ENCODE measurements around the gene GTPBP3. TPM values are rescaled to one million over a fixed set of nuclear protein-coding genes. Genes with fewer than 3 reads are reported as not detected.

GTPBP3 gene
- total RNA-seq, 1 experiment from 2014 or later, result 35.3 TPM

GRCh38 chr19:17309198-17309964 is 28.0 kb upstream of the GTPBP3 start, which contains the start of gene DDA1:
DDA1 (plus strand) TSS chr19:17309563; CDS start chr19:17309655, 92 bp downstream.
- in situ Hi-C loops (cut with HindIII; ENCODE audit: low pct_unique_long_range_greater_than_20kb, low sequenced_read_pairs), result no loop called here
- ChIA-PET POLR2A (interaction anchor here (0.6 kb wide), 1 partner anchor 122 kb away, joined by 4 read pairs; no protein-coding TSS in a partner anchor), CTCF (interaction anchor here (0.5 to 0.8 kb wide), 2 partner anchors 28 to 34 kb away, joined by 4 to 11 read pairs; partner anchors contain the start of gene ANKLE1)
- Histone ChIP-seq H3K4me3 (ENCODE audit: low read depth in 2 of 2, low read length in 2 of 2) (peak within 1 kb of the TSS; percentile 81 to 91), H3K36me3 (ENCODE audit: control insufficient read depth, insufficient read depth, low read length) (peaks cover 7% of the 10 kb centered on the region), H3K27me3 (ENCODE audit: control insufficient read depth, insufficient read depth, low read length) (no peaks in the 10 kb centered on the region), H3K4me1 (ENCODE audit: control insufficient read depth, insufficient read depth, low read length) (peaks cover 35% of the 10 kb centered on the region), H3K9me3 (ENCODE audit: control insufficient read depth, insufficient read depth, low read depth, low read length) (no peaks in the 10 kb centered on the region), H3K27ac (ENCODE audit: low read length) (peak within 1 kb of the TSS; percentile 92)
- TF ChIP-seq REST (IDR thresholded peaks at IDR 0.05; ENCODE audit: insufficient read depth in 1 of 2, low read depth in 2 of 2, low read length in 1 of 2) (no peak), POLR2AphosphoS5 (IDR thresholded peaks at IDR 0.05; ENCODE audit: low read depth, low read length) (peak; percentile 60), SIN3A (IDR thresholded peaks at IDR 0.05; ENCODE audit: borderline replicate concordance, insufficient read depth, low read depth, low read length) (peak; percentile 52; the same call in 1 of the 2 replicates), TCF7L2 (IDR thresholded peaks at IDR 0.05; ENCODE audit: low read depth, low read length) (0 out of 2 replicates have a peak, but pooled peaks have one; percentile 47)
- TSS peak; percentile 76 for BruUV-seq (replicated peaks)
- ATAC-seq, result peak; percentile 86
- intact Hi-C loops (cut with micrococcal nuclease; ENCODE audit: unreplicated experiment), result loop anchor here (10.0 kb wide), 1 partner anchor 1085 kb away; the partner anchor contains the start of gene LRRC25
- DNase-seq (ENCODE audit: low read depth, low spot score), result peak; percentile 98

- in situ Hi-C loops (cut with HindIII; ENCODE audit: low pct_unique_long_range_greater_than_20kb, low sequenced_read_pairs), result no loop called here
- H3K36me3 ChIP-seq (ENCODE audit: control insufficient read depth, insufficient read depth, low read length), result peaks cover 7% of the 10 kb centered on the region
- ChIA-PET CTCF (interaction anchor here (0.5 to 0.6 kb wide), 2 partner anchors 16 to 650 kb away, joined by 3 to 4 read pairs; no protein-coding TSS in a partner anchor), POLR2A (no interaction called here)
- intact Hi-C loops (cut with micrococcal nuclease; ENCODE audit: unreplicated experiment), result loop anchor here (10.0 kb wide), 1 partner anchor 1085 kb away; the partner anchor contains the start of gene LRRC25
- no peak for TF ChIP-seq TCF7L2 (IDR thresholded peaks at IDR 0.05; ENCODE audit: low read depth, low read length)
- peak; percentile 23; the same call in 1 of the 2 replicates for TF ChIP-seq SIN3A (IDR thresholded peaks at IDR 0.05; ENCODE audit: borderline replicate concordance, insufficient read depth, low read depth, low read length)
- ATAC-seq, result no peak
- H3K27ac ChIP-seq (ENCODE audit: low read length), result peak overlapping the region; percentile 92
- BruUV-seq (replicated peaks), result no TSS peak
- no peaks in the 10 kb centered on the region for H3K9me3 ChIP-seq (ENCODE audit: control insufficient read depth, insufficient read depth, low read depth, low read length)
- H3K4me1 ChIP-seq (ENCODE audit: control insufficient read depth, insufficient read depth, low read length), result peaks cover 29% of the 10 kb centered on the region
- H3K4me3 ChIP-seq (ENCODE audit: low read depth in 2 of 2, low read length in 2 of 2), result peak overlapping the region; percentile 81 to 91
- DNase-seq (ENCODE audit: low read depth, low spot score), result no peak
- no peaks in the 10 kb centered on the region for H3K27me3 ChIP-seq (ENCODE audit: control insufficient read depth, insufficient read depth, low read length)
Measured at GRCh38 chr19:17309965-17310461, 27.3 kb upstream of the GTPBP3 start.

- peaks cover 7% of the 10 kb centered on the region for H3K36me3 ChIP-seq (ENCODE audit: control insufficient read depth, insufficient read depth, low read length)
- H3K27me3 ChIP-seq (ENCODE audit: control insufficient read depth, insufficient read depth, low read length), result no peaks in the 10 kb centered on the region
- H3K9me3 ChIP-seq (ENCODE audit: control insufficient read depth, insufficient read depth, low read depth, low read length), result no peaks in the 10 kb centered on the region
- peak overlapping the region; percentile 63 for H3K27ac ChIP-seq (ENCODE audit: low read length)
- in situ Hi-C loops (cut with HindIII; ENCODE audit: low pct_unique_long_range_greater_than_20kb, low sequenced_read_pairs) (no loop called here), intact Hi-C loops (cut with micrococcal nuclease; ENCODE audit: unreplicated experiment) (no loop called here)
- peaks cover 26% of the 10 kb centered on the region for H3K4me1 ChIP-seq (ENCODE audit: control insufficient read depth, insufficient read depth, low read length)
- H3K4me3 ChIP-seq (ENCODE audit: low read depth in 2 of 2, low read length in 2 of 2), result peak overlapping the region in 1 of 2 experiments; percentile 24; a peak in 2 of 4 replicates
- DNase-seq (ENCODE audit: low read depth, low spot score) (no peak), ATAC-seq (peak; percentile 78)
- ChIA-PET POLR2A (interaction anchor here (0.6 kb wide), 1 partner anchor 258 kb away, joined by 6 read pairs; no protein-coding TSS in a partner anchor), CTCF (no interaction called here)
- BruUV-seq (replicated peaks), result no TSS peak
- TF ChIP-seq TCF7L2 (IDR thresholded peaks at IDR 0.05; ENCODE audit: low read depth, low read length) (no peak), POLR2AphosphoS5 (IDR thresholded peaks at IDR 0.05; ENCODE audit: low read depth, low read length) (no peak), REST (IDR thresholded peaks at IDR 0.05; ENCODE audit: insufficient read depth in 1 of 2, low read depth in 2 of 2, low read length in 1 of 2) (no peak), SIN3A (IDR thresholded peaks at IDR 0.05; ENCODE audit: borderline replicate concordance, insufficient read depth, low read depth, low read length) (no peak), CTCF (IDR thresholded peaks at IDR 0.05) (no peak)
Measured at GRCh38 chr19:17311455-17312188, 25.7 kb upstream of the GTPBP3 start.

Measured in Panc1 (cell line).